Activated CD8-positive, alpha-beta memory T cell treated with anti-CD3 and anti-CD28 coated beads for 36 hours (primary cell): ENCODE measurements around the gene EPHB3. TPM values are rescaled to one million over a fixed set of nuclear protein-coding genes. Genes with fewer than 3 reads are reported as not detected.

Experiments used
- CTCF ChIA-PET: fragments of 350-600 bp; sonication (Branson Sonifier 250); formaldehyde crosslinking; loops from one replicate; lab custom pipeline; 2021; ENCODE audit warnings: antibody characterized with exemption; lab: Charles Lee
- POLR2A ChIA-PET: fragments of 350-600 bp; sonication (Branson Sonifier 250); formaldehyde crosslinking; loops from one replicate; lab custom pipeline; 2021; ENCODE audit warnings: antibody characterized with exemption; lab: Charles Lee
- total RNA-seq, 2 experiments: library from RNA; stranded (reverse); gene quantifications; one replicate each; pipeline ENCODE4 v1.2.3, GENCODE V29; 2021

The EPHB3 gene
- total RNA-seq, 2 experiments from 2014 or later, result not detected

DNA sequence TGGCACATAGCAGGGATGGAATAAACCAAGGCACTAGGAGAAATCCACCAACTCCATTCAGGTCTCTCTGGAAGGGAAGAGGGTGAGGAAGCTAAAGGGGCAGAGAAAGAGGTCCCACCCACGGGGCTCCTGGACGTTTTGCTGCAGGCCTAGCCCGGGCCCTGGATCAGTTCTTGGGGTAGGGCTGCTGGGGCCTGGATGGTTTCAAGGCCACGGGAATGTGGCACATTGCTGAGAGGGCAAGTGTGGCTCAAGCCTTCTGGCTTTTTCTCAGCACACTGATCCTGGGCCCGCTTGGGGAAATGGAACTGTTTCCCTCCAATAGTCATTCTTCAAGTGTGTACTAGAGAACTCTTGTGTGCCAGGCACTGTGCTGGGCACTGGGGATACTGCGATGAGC, 24.0 kb downstream of the EPHB3 start:
- ChIA-PET POLR2A (no interaction called here), CTCF (interaction anchor here (1.5 kb wide), 1 partner anchor 17 kb away, joined by 4 read pairs; no protein-coding TSS in a partner anchor)

DNA sequence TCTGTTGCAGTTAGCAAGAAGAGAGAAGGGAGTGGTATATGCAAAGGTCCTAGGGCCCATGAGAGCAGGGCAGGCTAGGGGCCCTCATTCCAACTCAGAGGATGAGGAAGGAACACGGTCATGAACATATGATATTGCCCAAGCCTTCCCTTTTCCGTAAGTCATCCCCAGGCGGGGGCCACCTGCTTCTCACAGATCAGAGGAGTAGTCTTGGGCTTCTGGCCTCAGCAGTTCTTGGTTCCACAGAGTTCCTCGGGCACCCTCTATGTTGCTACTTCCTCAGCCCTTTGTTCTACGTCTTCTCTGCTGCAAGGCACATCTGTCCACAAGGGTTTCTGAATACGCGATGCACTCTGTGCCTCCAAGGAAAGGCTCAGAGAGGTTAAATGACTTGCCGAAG, 25.3 kb downstream of the EPHB3 start:
- CTCF ChIA-PET, result interaction anchor here (0.6 kb wide), 1 partner anchor 86 kb away, joined by 3 read pairs; no protein-coding TSS in a partner anchor

DNA sequence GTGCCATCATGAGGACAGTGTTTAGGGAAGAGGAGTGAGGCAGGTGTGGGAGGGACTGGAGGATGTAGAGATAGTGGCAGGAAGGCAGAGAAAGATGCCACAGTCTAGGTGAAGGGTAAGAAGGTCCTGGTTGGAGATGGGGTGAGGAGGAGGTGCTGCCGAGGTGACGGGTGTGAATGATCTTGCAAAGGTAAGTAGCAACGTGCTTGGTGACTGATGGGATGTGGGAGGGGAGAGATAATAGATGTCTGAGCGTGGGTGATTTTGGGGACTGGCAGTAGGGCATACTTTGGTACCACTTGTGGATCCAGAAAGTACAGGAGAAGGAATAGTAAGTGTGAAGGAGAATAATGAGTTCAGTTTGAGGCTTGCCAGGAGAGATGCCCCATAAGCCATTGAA, 27.2 kb downstream of the EPHB3 start:
- ChIA-PET POLR2A (no interaction called here), CTCF (no interaction called here)

More for the DNA sequence above, 25.3 kb downstream of the EPHB3 start:
- POLR2A ChIA-PET, result no interaction called here

DNA sequence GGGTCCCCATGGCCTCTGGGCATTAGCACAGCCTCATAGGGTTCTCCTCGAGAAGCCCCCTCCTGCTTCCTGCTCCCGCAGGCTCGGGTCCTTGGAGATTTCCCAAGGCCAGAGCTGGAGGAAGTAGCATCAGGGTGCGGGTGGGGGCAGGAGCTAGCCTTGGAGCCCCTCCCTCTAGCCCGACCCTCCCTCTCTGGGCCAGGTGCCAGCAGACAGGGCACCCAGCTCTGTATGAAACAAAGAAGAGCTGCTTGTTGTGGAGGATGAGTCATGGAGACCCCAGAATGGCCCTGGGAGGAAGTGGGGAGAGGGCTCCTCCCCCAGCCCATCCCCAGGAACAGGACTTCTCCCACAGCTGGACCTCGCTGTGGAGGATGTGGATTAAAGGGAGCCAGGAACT, 29.2 kb downstream of the EPHB3 start:
- ChIA-PET POLR2A (no interaction called here), CTCF (interaction anchor here (1.1 kb wide), 1 partner anchor 30 kb away, joined by 4 read pairs; the partner anchor contains the start of gene EPHB3)

DNA sequence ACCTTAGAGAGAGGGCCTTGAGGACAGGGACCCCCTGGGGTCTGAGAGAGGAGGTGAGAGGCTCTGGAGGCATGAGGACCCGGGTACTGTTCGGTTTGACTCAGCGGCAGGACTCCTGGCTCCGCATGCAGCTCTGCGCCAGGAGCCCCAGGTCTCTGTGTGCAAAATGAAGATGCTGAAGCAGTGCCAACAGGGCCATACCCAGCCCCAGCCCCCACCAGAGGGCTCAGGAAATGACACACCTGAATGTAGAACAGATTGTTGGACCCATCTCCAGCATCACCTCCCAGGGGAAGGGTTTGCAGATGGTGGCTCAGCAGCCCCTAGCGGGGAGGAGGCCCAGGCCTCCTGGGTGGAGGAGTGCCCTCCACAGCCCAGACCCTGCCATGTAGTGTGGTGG, 30.2 kb downstream of the EPHB3 start:
- CTCF ChIA-PET, result no interaction called here
- POLR2A ChIA-PET, result no interaction called here

DNA sequence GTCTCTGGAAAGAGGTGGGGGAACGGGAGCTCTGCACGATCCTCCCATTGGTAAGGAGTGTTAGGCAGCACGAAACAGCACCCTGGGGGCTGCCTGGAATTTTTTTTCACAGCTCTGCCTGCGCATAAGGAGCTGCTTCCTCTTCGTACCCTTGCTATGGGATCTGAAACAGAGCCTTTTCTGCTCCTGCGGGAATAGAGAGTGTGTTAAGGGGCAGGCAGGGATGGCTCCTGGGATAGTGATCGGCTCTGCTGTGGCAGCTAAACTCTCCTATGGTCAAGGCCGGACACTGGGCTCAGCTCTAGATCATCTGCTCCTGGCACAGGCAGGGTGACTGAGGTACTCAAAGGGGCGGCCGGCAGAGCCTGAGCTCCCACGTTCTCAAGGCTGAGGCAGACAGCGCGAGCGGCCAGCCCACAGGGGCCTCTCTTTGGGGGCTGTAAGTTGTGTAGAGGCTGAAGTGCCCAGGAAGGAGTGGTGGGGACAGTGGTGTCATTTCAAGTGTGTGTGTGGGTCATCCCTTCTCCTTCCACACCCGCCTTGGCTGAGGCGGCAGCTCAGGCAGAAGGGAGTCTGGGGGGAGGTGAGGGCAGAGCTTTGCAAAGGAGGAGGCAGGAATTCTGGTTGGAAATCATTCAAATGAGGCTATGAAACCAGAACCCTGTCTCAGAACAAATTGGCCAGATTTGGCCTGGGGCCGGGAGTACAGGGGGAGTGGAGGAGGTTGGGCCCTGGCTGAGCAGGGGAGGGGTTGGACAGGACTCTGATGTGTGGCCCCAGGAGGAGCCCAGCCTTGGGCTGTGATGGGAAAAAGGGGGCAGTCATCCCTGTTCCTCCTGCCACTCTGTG, 31.0 kb downstream of the EPHB3 start:
- POLR2A ChIA-PET, result no interaction called here
- CTCF ChIA-PET, result no interaction called here

DNA sequence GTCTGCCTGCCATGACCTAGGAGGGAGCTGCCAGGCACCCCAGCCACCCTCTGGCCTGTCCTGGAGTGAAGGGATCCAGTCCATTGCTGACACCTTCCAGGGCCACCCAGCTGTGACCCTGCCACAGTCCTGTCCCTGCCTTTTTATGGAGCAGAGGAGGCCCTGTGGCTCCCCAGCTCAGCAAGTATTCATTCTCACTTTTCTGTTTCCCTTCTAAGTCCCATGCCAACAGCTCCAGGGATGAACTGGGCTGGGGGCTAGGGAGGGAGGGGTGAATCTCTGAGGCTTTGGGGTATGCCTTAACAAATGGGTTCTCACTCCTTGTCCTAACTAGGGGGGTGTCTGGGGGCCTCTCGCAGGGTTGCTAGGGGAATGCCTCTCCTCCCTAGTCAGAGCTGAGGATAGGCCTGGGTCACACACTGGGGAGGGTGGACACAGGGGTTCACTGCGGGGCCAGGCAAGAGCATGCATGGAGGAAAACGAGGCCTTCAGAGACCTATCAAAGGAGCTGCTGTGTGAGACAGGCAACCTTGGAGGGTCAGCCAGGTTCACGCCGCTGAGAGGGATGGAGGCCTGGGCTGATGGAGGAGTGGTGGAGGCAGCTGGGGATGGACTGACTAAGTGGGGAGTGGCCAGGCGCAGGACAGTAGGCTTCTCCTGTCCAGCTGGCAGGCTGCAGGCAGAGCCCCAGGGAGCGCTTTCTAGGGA, 31.8 kb downstream of the EPHB3 start:
- ChIA-PET POLR2A (no interaction called here), CTCF (no interaction called here)

DNA sequence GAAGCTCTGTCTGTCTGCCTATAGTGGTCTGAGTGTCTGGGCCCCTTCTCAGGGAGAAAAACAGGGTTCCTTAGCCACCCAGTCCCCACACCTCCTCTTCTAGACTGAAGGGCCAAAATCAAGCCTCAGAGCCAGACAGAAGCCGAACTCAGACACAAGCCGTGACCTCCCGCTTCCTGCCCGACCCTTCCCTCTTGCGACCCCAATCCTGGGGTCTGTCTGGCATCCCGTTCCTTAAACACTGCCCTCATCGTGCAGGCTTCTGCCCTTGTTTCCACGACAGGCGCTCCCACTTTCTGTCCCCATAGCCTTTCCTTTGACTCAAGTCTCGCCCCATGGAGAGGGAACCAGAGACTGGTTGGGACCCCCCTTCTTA, 32.3 kb downstream of the EPHB3 start:
- CTCF ChIA-PET, result no interaction called here
- POLR2A ChIA-PET, result no interaction called here

DNA sequence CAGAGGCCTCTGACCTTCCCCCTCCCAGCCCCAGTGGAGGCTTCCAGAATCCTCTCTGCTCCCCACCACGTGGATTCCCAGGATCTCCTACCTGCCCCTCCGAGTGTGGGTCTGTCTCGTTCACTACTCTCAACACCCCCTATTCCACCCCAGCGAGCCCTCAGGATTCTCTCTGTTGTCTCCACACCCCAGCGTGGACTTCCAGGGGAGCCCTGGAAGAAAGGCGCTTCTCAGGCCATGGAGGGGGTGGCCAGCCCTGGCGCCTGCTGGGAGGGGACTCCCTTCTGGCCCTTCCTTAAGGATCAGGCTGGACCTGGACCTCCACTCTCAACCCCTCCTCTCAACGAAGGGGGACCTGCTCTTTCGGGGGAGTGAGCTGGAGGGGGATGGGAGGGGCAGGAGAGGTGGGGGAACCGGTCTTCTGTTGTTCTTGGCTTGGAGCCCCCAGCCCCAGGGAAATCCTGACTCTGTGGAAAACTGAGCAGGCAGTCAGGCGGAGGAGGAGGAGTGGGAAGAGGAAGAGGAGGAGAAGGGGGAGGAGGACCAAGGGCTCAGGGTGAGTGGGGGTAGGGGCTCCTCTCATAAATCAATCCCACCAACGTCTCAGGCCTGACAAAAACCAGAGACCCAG, 32.9 kb downstream of the EPHB3 start:
- CTCF ChIA-PET, result no interaction called here
- POLR2A ChIA-PET, result no interaction called here

DNA sequence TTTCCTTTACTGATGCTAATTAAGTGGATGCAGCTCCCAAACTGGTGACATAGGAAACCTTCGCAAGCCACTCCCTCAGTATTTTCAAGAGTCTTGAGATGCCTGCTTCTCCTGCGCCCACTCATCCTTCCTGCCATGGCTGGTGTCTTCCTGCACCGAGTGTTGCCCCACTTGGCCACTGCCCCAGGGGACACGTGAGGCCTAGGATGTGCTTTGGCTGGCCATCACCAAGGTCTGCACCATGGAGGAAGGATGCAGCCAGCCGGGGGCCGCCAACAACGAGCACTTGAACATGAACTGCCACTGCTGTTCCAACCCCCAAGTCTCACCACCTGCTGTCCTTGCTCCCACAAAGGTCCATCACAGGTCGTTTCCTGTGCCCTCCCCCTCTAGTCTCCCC, 34.1 kb downstream of the EPHB3 start:
- POLR2A ChIA-PET, result no interaction called here
- CTCF ChIA-PET, result no interaction called here

DNA sequence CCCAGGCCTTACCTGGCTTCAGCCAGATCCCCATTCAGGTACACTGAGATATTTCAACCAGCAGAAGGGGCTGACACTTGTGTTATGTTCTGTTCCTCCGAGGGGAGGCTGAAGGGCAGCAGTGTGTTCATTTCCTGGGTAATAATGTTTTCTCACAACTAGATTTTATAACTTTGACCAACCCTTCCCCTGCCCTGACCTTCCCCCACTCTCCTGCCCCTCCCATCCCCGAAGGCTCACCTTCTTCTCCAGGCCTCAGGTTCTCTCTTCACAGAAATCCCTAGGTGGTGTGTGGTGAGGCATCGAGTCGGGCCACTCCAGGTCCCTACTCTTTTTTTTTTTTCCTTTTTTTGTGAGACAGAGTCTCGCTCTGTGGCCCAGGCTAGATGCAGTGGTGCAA, 34.6 kb downstream of the EPHB3 start:
- CTCF ChIA-PET, result no interaction called here
- POLR2A ChIA-PET, result no interaction called here

DNA sequence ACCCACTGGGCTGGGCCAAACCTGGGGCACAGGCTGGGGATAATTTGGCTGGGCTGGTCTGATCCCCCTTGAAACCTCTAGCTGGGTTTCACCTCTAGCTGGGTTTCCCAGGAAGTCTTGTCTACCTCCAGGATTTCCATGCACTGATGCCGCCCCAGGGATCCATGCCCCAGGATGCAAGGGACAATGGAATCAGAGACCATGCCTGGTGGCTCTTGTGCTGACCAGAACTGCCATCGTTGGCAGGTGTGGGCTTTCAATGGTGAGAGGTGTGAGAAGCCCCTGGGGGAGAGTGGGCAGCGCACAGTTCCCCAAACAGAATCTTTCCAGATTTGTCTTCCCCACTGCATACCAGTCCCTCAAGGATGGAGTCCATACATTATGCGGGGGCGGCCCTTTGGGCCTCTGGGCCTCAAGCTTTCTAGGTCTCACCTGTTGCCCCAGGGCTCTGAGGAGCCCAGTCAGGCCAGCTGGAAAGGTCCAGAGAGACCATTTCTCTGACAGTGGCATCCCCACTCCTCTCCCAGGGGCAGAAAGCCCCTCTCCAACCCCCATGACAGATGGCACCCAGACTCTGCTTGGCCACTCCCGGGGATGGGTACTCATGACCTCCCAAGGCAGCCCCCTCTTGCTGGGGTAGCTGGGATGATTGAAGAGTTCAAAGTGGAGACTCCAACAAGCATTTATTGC, 35.4 kb downstream of the EPHB3 start:
- POLR2A ChIA-PET, result no interaction called here
- CTCF ChIA-PET, result no interaction called here

DNA sequence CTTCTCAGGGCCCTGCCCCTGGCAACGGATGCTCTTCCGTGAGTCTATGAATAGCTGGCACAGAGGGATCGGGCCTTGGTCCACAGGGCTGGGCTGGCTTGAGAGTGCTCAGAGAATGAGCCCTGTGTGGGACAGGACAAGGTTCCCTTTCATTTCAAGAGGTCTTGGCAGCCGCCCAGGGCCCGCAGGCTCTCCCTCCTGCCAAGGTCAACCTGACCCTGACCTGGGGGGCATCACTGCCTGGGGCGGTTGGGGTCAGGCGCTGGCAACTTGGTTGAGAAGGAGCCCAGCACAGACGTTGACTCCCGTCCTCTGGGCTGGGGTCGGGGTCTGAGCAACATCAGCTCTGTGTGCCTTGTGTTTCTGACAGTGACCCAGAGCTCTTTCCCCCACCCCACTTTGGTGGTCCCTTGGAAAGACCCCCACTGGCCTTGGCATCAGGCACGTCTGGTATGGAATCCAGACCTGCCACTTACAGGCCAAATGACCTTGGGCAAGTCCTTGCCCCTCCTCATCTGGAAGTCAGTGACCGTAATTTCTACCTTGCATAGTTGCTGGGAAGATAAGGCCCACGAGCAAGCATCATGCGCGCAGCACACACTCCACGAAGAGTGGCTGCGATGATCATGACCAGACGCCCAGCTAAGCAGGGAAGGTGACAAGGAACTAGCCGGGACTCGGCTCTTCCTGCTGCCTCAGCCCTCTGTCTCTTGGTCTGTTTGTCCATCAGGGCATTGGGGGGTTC, 36.4 kb downstream of the EPHB3 start:
- ChIA-PET CTCF (no interaction called here), POLR2A (no interaction called here)

DNA sequence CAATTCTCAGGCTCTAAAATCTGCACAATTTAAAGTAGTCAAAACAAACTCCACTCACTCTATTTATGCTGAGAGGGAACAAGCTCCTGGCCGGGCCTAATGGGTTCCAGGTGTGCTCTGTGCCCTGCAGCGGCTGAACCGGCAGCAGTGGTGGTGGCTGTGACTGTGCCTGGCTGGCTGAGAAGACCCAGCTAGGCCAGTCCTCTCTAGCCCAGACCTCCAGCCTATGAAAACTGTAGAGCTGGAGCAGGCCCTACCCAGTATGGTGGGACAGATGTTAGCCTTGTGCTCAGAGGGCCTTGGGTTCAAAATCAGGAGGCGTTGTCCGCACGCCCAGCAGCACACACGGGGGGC, 37.0 kb downstream of the EPHB3 start:
- POLR2A ChIA-PET, result no interaction called here

DNA sequence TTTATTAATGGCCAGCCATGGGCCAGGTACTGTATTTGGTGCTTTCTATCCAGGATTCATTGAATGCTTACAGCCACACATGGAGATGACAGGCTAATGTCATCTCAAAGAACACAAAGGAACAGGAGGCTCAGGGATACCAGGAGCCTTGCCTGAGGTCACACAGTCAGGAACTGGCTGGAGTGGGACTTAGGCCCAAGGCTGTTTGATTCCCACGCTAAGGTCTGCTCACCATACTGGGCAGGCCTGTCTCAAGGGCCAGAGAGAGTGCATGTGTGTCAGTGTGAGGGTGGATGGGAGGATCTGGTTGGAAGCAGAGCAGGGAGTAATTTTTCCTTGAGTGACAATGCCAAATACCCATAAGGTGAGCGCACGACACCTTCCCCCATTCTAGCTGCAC, 37.6 kb downstream of the EPHB3 start:
- ChIA-PET CTCF (no interaction called here), POLR2A (no interaction called here)

More for the DNA sequence above, 37.0 kb downstream of the EPHB3 start:
- CTCF ChIA-PET, result no interaction called here

DNA sequence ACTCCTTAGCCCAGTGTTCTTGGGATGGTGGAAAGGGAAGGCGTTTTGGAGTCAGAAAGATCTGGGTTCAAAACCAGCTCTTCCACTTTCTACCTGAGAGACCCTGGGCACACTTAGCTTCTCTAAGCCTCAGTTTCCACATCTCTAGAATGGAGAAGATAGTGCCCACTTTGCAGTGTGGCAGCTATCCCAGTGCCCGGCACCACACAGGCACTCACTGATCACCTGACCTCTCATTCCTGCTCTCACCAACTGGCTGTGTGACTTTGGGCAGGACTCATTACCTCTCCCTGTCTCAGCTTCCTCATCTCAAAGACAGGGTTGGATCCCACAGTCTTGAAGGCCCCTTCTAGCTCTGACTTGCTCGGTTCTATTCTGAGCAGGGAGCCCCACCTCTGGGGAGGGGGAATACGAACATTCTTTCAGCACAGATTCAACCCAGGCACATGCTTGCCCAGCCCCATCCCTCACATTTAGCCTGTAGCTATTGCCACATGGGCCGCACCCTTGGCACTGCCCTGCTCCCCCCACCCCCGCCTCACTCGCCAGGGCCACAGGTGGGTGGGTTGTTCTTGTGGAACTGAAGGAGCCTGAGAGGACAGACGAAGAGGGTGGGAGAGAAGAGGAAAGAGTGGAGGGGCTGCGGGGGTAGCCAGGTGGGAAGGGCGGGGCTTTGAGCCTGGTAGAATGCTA, 39.2 kb downstream of the EPHB3 start:
- CTCF ChIA-PET, result interaction anchor here (0.5 to 1.2 kb wide), 3 partner anchors 39 to 211 kb away, joined by 3 read pairs; partner anchors contain the start of gene EPHB3
- POLR2A ChIA-PET, result no interaction called here

DNA sequence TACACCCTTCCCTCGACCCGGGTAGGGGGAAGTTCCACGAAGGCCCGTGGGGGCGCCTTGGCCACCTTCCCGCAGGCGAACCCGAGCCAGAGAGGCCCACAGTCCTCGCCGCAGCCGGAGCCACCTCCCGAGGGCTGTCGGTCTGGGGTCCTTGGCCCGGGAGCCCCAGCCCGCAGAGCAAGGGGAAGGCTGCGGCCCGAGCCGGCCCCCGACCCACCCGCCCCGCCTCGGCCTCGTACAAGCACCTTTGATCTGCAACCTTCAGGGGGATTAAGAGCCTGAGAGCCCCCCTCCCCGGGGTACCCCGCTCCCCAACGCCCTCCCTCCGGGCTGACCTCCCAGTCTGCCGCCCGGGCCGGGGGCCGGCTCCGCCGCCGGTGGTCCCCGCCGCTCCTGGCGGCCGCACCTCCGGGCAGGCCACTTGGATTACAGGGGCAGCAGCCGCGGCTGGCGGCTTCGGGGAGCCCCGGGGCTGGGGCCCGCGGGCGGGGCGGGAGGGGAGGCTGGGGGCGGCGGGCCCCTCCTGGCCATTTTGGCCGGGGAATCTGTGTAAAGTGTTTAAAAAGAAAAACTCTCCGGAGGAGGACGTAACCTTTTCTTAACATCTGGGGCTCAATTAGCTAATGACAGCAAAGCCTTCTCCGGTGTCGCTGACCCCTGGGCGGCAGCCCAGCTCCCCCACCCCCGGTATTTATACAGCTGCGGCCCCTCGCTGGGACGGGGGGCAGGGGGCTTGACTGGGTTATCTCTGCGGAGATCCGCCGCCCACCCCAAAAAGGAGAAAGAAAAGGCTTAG, 40.2 kb downstream of the EPHB3 start:
- ChIA-PET POLR2A (no interaction called here), CTCF (interaction anchor here (1.5 to 2.0 kb wide), 2 partner anchors 16 to 41 kb away, joined by 4 to 5 read pairs; partner anchors contain the start of gene EPHB3)
